ENCODE measurements around the gene FBN1. TPM values are rescaled to one million over a fixed set of nuclear protein-coding genes. Genes with fewer than 3 reads are reported as not detected.

The FBN1 gene
- total RNA-seq, 4 donors from 2014 or later: 113 to 147 (median 120) TPM

- H3K36me3 ChIP-seq: no peaks in the 10 kb centered on the region
- intact Hi-C loops (cut with DNase I): no loop called here
- H3K4me3 ChIP-seq (replicated peaks in 1 of 3): no peak overlapping the region
- TF ChIP-seq POLR2A (IDR thresholded peaks at IDR 0.05) (no peak), CTCF (IDR thresholded peaks at IDR 0.05) (no peak)
- H3K27me3 ChIP-seq: no peaks in the 10 kb centered on the region
- peaks cover 10 to 26% of the 10 kb centered on the region in 2 donors for H3K4me1 ChIP-seq
- 90 to 93% methylated on average over 2 of the region's 2 CpGs for WGBS, 2 donors
- no peaks in the 10 kb centered on the region for H3K9me3 ChIP-seq
- DNase-seq: no peak
- no peak overlapping the region for H3K27ac ChIP-seq
These were observed 10.6 kb downstream of the FBN1 start for GRCh38 chr15:48634893-48635292.

GRCh38 chr15:48634096-48634495 is 11.4 kb downstream of the FBN1 start:
- 85 to 96% methylated on average over 3 of the region's 3 CpGs for WGBS, 2 donors
- H3K27ac ChIP-seq: no peak overlapping the region
- no peaks in the 10 kb centered on the region for H3K36me3 ChIP-seq
- H3K4me1 ChIP-seq: peaks cover 10 to 26% of the 10 kb centered on the region in 2 donors
- no peaks in the 10 kb centered on the region for H3K9me3 ChIP-seq
- no peak overlapping the region for H3K4me3 ChIP-seq (replicated peaks in 1 of 3)
- no peaks in the 10 kb centered on the region for H3K27me3 ChIP-seq
- DNase-seq: no peak
- TF ChIP-seq CTCF (IDR thresholded peaks at IDR 0.05) (no peak), POLR2A (IDR thresholded peaks at IDR 0.05) (no peak)
- intact Hi-C loops (cut with DNase I): no loop called here

- H3K27me3 ChIP-seq: no peaks in the 10 kb centered on the region
- TF ChIP-seq CTCF (IDR thresholded peaks at IDR 0.05): no peak
- no peak for TF ChIP-seq POLR2A (IDR thresholded peaks at IDR 0.05)
- 52 to 64% methylated on average over 1 of the region's 1 CpG for WGBS, 2 donors
- H3K27ac ChIP-seq: no peak overlapping the region
- H3K4me3 ChIP-seq (replicated peaks in 1 of 3): no peak overlapping the region
- no peak for DNase-seq
- peaks cover 10 to 38% of the 10 kb centered on the region in 2 donors for H3K4me1 ChIP-seq
- no peaks in the 10 kb centered on the region for H3K9me3 ChIP-seq
- intact Hi-C loops (cut with DNase I): no loop called here
- H3K36me3 ChIP-seq: no peaks in the 10 kb centered on the region
These were observed 12.9 kb downstream of the FBN1 start for GRCh38 chr15:48632651-48633050.

GRCh38 chr15:48631176-48631770 is 14.2 kb downstream of the FBN1 start:
- H3K4me1 ChIP-seq: peaks cover 7 to 44% of the 10 kb centered on the region in 2 donors

More at GRCh38 chr15:48631176-48631770, 14.2 kb downstream of the FBN1 start:
- Histone ChIP-seq H3K27me3 (no peaks in the 10 kb centered on the region), H3K4me3 (replicated peaks in 1 of 3) (no peak overlapping the region), H3K36me3 (no peaks in the 10 kb centered on the region), H3K9me3 (no peaks in the 10 kb centered on the region), H3K27ac (no peak overlapping the region)
- DNase-seq: no peak
- intact Hi-C loops (cut with DNase I): no loop called here
- WGBS, 2 donors: 81 to 84% methylated on average over 8 of the region's 8 CpGs
- TF ChIP-seq POLR2A (IDR thresholded peaks at IDR 0.05) (no peak), CTCF (IDR thresholded peaks at IDR 0.05) (no peak)

Data from thyroid gland (tissue), 4 donors.